IMR-90 (cell line): ENCODE measurements around the gene PXK. TPM values are rescaled to one million over a fixed set of nuclear protein-coding genes. Genes with fewer than 3 reads are reported as not detected.
"Not testable (repeated sequence)": the region's sequence is repeated elsewhere in the genome, so short reads cannot be mapped to it uniquely, and the experiment has no call there.

Experiments used
- ATAC-seq: fragments of 200-7000 bp; cut with Tn5 transposase; 2 replicates; pipeline ENCODE4 v1.9.1; 2020; ENCODE audit warnings: low read depth, mild to moderate bottlenecking, moderate library complexity
- BruUV-seq: library from RNA; stranded (reverse); fragments of 400-500 nt; replicated peaks from 2 replicates; lab custom pipeline; 2021; lab: Mats Ljungman, UMichigan
- CTCF ChIA-PET: fragments of 300-600 bp; formaldehyde crosslinking; extraction: SDS; loops from one replicate; lab custom pipeline; 2021; ENCODE audit warnings: antibody characterized with exemption; lab: Yijun Ruan, JAX
- POLR2A ChIA-PET: fragments of 300-600 bp; sonication (Branson Sonifier 250); formaldehyde crosslinking; loops from one replicate; lab custom pipeline; 2022; ENCODE audit warnings: antibody characterized with exemption; ENCODE audit not compliant: unreplicated experiment; lab: Charles Lee
- DNase-seq: peaks from one replicate; pipeline ENCODE4 v3.0.0; 2013
- H2AFZ ChIP-seq: replicated peaks from 2 replicates; pipeline ENCODE3; 2013; ENCODE audit warnings: low read length, mild to moderate bottlenecking; ENCODE audit not compliant: poor library complexity
- H2AK5ac ChIP-seq: 2 replicates; pipeline ENCODE4 v1.6.1; 2013; ENCODE audit warnings: low read depth, low read length, inconsistent platforms
- H2AK9ac ChIP-seq: replicated peaks from 2 replicates; pipeline ENCODE3; 2013; ENCODE audit warnings: mild to moderate bottlenecking, low read depth, low read length, moderate library complexity; ENCODE audit not compliant: poor library complexity
- H2BK120ac ChIP-seq: 2 replicates; pipeline ENCODE4 v1.6.1; 2013; ENCODE audit warnings: low read depth, low read length, inconsistent platforms
- H2BK15ac ChIP-seq: 3 replicates; pipeline ENCODE4 v1.6.1; 2013; ENCODE audit warnings: low read depth, low read length, inconsistent platforms
- H2BK20ac ChIP-seq: 2 replicates; pipeline ENCODE4 v1.6.1; 2013; ENCODE audit warnings: low read depth, mild to moderate bottlenecking, inconsistent platforms, low read length, moderate library complexity
- H2BK5ac ChIP-seq: 2 replicates; pipeline ENCODE4 v1.6.1; 2013; ENCODE audit warnings: mild to moderate bottlenecking, low read depth, low read length, inconsistent platforms; ENCODE audit not compliant: poor library complexity, severe bottlenecking
- H3K14ac ChIP-seq: replicated peaks from 2 replicates; pipeline ENCODE4 v1.6.1; 2013; ENCODE audit warnings: low read depth, low read length, inconsistent platforms
- H3K18ac ChIP-seq: 2 replicates; pipeline ENCODE4 v1.6.1; 2013; ENCODE audit warnings: low read depth, low read length, control low read depth
- H3K23ac ChIP-seq: 2 replicates; pipeline ENCODE4 v1.6.1; 2013; ENCODE audit warnings: low read depth, low read length, inconsistent platforms
- H3K27ac ChIP-seq: 2 replicates; pipeline ENCODE4 v1.5.1; 2013; ENCODE audit warnings: mild to moderate bottlenecking, control low read depth, low read length; ENCODE audit not compliant: insufficient read depth
- H3K27me3 ChIP-seq: 2 replicates; pipeline ENCODE4 v1.6.1; 2013; ENCODE audit warnings: low read length; ENCODE audit not compliant: control insufficient read depth, insufficient read depth
- H3K36me3 ChIP-seq: 2 replicates; pipeline ENCODE4 v1.6.1; 2013; ENCODE audit warnings: low read length, mixed read lengths; ENCODE audit not compliant: control insufficient read depth, insufficient read depth
- H3K4ac ChIP-seq: 2 replicates; pipeline ENCODE4 v1.6.1; 2013; ENCODE audit warnings: low read depth, low read length, inconsistent platforms
- H3K4me1 ChIP-seq: 2 replicates; pipeline ENCODE4 v1.6.1; 2013; ENCODE audit warnings: low read length, mixed read lengths; ENCODE audit not compliant: control insufficient read depth, insufficient read depth
- H3K4me2 ChIP-seq: 2 replicates; pipeline ENCODE4 v1.6.1; 2013; ENCODE audit warnings: low read depth, mild to moderate bottlenecking, control low read depth, low read length, moderate library complexity
- H3K4me3 ChIP-seq: 2 replicates; pipeline ENCODE4 v1.5.1; 2013; ENCODE audit warnings: low read depth, mild to moderate bottlenecking, control low read depth, low read length, moderate library complexity; ENCODE audit not compliant: insufficient read depth
- H3K56ac ChIP-seq: 2 replicates; pipeline ENCODE4 v1.6.1; 2013; ENCODE audit warnings: low read length, inconsistent platforms; ENCODE audit not compliant: insufficient read depth; ENCODE audit errors: extremely low read depth
- H3K79me1 ChIP-seq, 2 experiments: 2 replicates each; pipeline ENCODE4 v1.6.1; 2013; ENCODE audit warnings: low read length in 2 of 2, inconsistent platforms in 1 of 2, low read depth in 1 of 2
- H3K9ac ChIP-seq: 2 replicates; pipeline ENCODE4 v1.6.1; 2013; ENCODE audit warnings: low read depth, low read length, control low read depth
- H3K9me1 ChIP-seq: 2 replicates; pipeline ENCODE4 v1.6.1; 2013; ENCODE audit warnings: low read length, inconsistent platforms; ENCODE audit not compliant: insufficient read depth
- H3K9me3 ChIP-seq: 2 replicates; pipeline ENCODE4 v1.6.1; 2013; ENCODE audit warnings: low read length; ENCODE audit not compliant: control insufficient read depth, insufficient read depth
- H4K20me1 ChIP-seq: 2 replicates; pipeline ENCODE4 v1.6.1; 2013; ENCODE audit warnings: low read length, inconsistent platforms; ENCODE audit not compliant: insufficient read depth
- H4K5ac ChIP-seq: 2 replicates; pipeline ENCODE4 v1.6.1; 2013; ENCODE audit warnings: mild to moderate bottlenecking, low read depth, low read length, control low read depth
- H4K8ac ChIP-seq, 2 experiments: 2 replicates each; pipeline ENCODE4 v1.6.1; 2013; ENCODE audit warnings: low read depth in 2 of 2, low read length in 2 of 2, control low read depth in 1 of 2, inconsistent platforms in 1 of 2
- H4K91ac ChIP-seq: 2 replicates; pipeline ENCODE4 v1.6.1; 2013; ENCODE audit warnings: low read depth, low read length, inconsistent platforms; ENCODE audit not compliant: insufficient read depth
- WGBS, 2 experiments: methylation state at CpG; one replicate each; pipeline versions ENCODE4 v1.1.5 to v1.1.7; 2013; ENCODE audit warnings: missing lambda C conversion rate in 2 of 2; ENCODE audit not compliant: insufficient read length in 1 of 2; ENCODE audit errors: extremely low coverage in 2 of 2; 5-methylcytosine and 5-hydroxymethylcytosine counted together
- dilution Hi-C: fragments of 300-500 bp; cut with HindIII; formaldehyde crosslinking; loops from one replicate; pipeline ENCODE4 v1.14.3; 2018; ENCODE audit warnings: low sequenced_read_pairs; ENCODE audit not compliant: unreplicated experiment
- in situ Hi-C: fragments of 300-500 bp; cut with MboI; formaldehyde crosslinking; loops from 3 replicates; pipeline ENCODE4 v1.14.3; 2019; ENCODE audit warnings: low sequenced_read_pairs, inconsistent platforms, mixed read lengths
- intact Hi-C: fragments of 100-400 bp; cut with micrococcal nuclease; formaldehyde crosslinking; loops from 2 replicates; pipeline ENCODE4 v1.10.0; 2022
- polyA plus RNA-seq, 3 experiments: library from polyadenylated mRNA; depleted of rRNA; stranded (reverse); fragments of >200 nt; gene quantifications; 2 replicates each; pipeline ENCODE4 v1.2.3, GENCODE V29; 2012; ENCODE audit warnings: low replicate concordance in 1 of 3
- total RNA-seq: library from RNA; depleted of rRNA; stranded (reverse); fragments of >200 nt; gene quantifications from 2 replicates; pipeline ENCODE4 v1.2.3, GENCODE V29; 2012
- TF ChIP-seq, protein P1 (sequence below): fragments of 150-350 bp; IDR thresholded peaks from 2 replicates; pipeline ENCODE4 v1.6.1; 2016; ENCODE audit warnings: low read depth, mild to moderate bottlenecking, low read length, moderate library complexity, borderline replicate concordance

PXK gene
- total and polyA plus RNA-seq, 2 of the 4 experiments (the other 2 are of a cell fraction) = 14.3 to 17.7 TPM

DNA sequence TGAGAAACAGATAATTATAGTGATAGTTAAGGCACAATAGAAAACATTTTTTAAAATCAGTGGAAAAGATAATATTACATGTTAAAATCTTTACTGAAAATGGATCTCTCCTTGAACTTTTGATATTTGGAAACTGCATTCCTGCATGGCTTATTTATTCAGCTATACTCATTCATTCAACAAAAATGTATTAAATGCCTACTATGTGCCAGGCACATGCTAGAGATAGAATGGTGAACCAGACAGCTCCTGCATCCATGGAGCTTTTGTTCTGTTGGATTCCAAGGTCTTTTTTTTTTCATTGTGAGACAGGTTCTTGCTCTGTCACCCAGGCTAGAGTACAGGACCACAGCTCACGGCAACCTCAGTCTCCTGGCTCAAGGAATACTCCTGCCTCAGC lies 4.5 kb downstream of the PXK start:
- peaks cover 20% of the 10 kb centered on the region; the same call in 1 of the 2 replicates for H4K20me1 ChIP-seq
- no peak overlapping the region; the same call in 1 of the 2 replicates for H3K4me2 ChIP-seq
- H3K56ac ChIP-seq = no peak overlapping the region
- no TSS peak for BruUV-seq
- ATAC-seq = no peak
- H2BK5ac ChIP-seq = no peak overlapping the region
- H3K14ac ChIP-seq = no peak overlapping the region
- POLR2A ChIA-PET = no interaction called here
- DNase-seq = no peak
- H4K5ac ChIP-seq = no peak overlapping the region
- H2AK9ac ChIP-seq = no peak overlapping the region
- H3K36me3 ChIP-seq = peaks cover 3% of the 10 kb centered on the region; the same call in 1 of the 2 replicates
- H3K27me3 ChIP-seq = no peaks in the 10 kb centered on the region
- H3K18ac ChIP-seq = no peak overlapping the region; the same call in 1 of the 2 replicates
- H3K4me3 ChIP-seq = no peak overlapping the region
- no peaks in the 10 kb centered on the region for H3K9me3 ChIP-seq
- H3K23ac ChIP-seq = no peak overlapping the region
- no CpG with 5 or more reads among the region's 1 CpG for WGBS, 2 experiments
- peak overlapping the region; percentile 36; the same call in 1 of the 2 replicates for H2BK20ac ChIP-seq
- in situ Hi-C loops = no loop called here
- peak overlapping the region; percentile 62; the same call in 1 of the 2 replicates for H2AK5ac ChIP-seq
- TF ChIP-seq, protein P1, sequence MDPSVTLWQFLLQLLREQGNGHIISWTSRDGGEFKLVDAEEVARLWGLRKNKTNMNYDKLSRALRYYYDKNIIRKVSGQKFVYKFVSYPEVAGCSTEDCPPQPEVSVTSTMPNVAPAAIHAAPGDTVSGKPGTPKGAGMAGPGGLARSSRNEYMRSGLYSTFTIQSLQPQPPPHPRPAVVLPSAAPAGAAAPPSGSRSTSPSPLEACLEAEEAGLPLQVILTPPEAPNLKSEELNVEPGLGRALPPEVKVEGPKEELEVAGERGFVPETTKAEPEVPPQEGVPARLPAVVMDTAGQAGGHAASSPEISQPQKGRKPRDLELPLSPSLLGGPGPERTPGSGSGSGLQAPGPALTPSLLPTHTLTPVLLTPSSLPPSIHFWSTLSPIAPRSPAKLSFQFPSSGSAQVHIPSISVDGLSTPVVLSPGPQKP = no peak
- intact Hi-C loops = loop anchor here (10.0 kb wide), 1 partner anchor 288 kb away; no protein-coding TSS in a partner anchor
- H2BK15ac ChIP-seq = no peak overlapping the region; the same call in 2 of the 3 replicates
- no peak overlapping the region for H3K9ac ChIP-seq
- CTCF ChIA-PET = no interaction called here
- no peak overlapping the region for H2AFZ ChIP-seq
- no peak overlapping the region for H2BK120ac ChIP-seq
- H3K4me1 ChIP-seq = peaks cover 17% of the 10 kb centered on the region
- dilution Hi-C loops = no loop called here
- H3K4ac ChIP-seq = no peak overlapping the region
- H4K91ac ChIP-seq = peak overlapping the region; percentile 20; the same call in 1 of the 2 replicates
- H3K79me1 ChIP-seq = peaks cover 16 to 57% of the 10 kb centered on the region in 2 experiments
- H4K8ac ChIP-seq = no peak overlapping the region; a peak in 1 of 4 replicates
- peaks cover 9% of the 10 kb centered on the region for H3K9me1 ChIP-seq
- no peak overlapping the region for H3K27ac ChIP-seq

DNA sequence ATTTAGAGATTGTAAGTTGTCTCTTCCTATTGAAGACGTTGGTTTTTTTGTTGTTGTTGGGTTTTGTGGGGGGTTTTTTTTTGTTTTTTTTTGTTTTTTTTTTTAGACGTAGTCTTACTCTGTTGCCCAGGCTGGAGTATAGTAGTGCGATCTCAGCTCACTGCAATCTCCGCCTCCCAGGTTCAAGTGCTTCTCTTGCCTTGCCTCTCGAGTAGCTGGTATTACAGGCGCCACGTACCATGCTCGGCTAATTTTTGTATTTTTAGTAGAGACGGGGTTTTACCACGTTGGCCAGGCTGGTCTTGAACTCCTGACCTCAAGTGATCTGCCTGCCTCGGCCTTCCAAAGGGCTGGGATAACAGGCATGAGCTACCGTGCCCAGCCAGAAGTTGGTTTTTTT lies 6.5 kb downstream of the PXK start:
- H2AK9ac ChIP-seq, H3K9me3 ChIP-seq, H4K8ac ChIP-seq, H3K56ac ChIP-seq, H3K27ac ChIP-seq, H2BK15ac ChIP-seq, H3K4ac ChIP-seq, H3K23ac ChIP-seq, ATAC-seq, H4K91ac ChIP-seq, H2AFZ ChIP-seq, H3K4me3 ChIP-seq, H3K4me2 ChIP-seq, BruUV-seq, H3K36me3 ChIP-seq, H4K5ac ChIP-seq, H3K27me3 ChIP-seq, H3K14ac ChIP-seq, H2BK5ac ChIP-seq, H3K18ac ChIP-seq, H2BK20ac ChIP-seq, dilution Hi-C loops, H2AK5ac ChIP-seq, H3K9ac ChIP-seq, DNase-seq, in situ Hi-C loops, H2BK120ac ChIP-seq: not testable (repeated sequence)
- intact Hi-C loops = loop anchor here (10.0 kb wide), 1 partner anchor 286 kb away; no protein-coding TSS in a partner anchor
- POLR2A ChIA-PET = interaction anchor here (0.7 kb wide), 1 partner anchor 119 kb away, joined by 3 read pairs; no protein-coding TSS in a partner anchor
- CTCF ChIA-PET = interaction anchor here (0.5 kb wide), 1 partner anchor 10 kb away, joined by 3 read pairs; no protein-coding TSS in a partner anchor
- H4K20me1 ChIP-seq = peaks cover 26% of the 10 kb centered on the region; the same call in 1 of the 2 replicates
- WGBS, 2 experiments = 100% methylated on average over 1 of the region's 12 CpGs; no CpG with 5 or more reads in 1 of the 2 experiments
- H3K79me1 ChIP-seq = peaks cover 24 to 62% of the 10 kb centered on the region in 2 experiments
- H3K9me1 ChIP-seq = peaks cover 16% of the 10 kb centered on the region
- H3K4me1 ChIP-seq = peaks cover 19% of the 10 kb centered on the region
